Muscle layer of duodenum (tissue), 2 donors: ENCODE results near the gene SLC5A9.

Experiments used
- H3K27ac ChIP-seq: one replicate; pipeline ENCODE4 v1.7.0; 2013; ENCODE audit warnings: mild to moderate bottlenecking, low read length
- H3K27me3 ChIP-seq: one replicate; pipeline ENCODE4 v1.7.0; 2013; ENCODE audit warnings: low read depth, mild to moderate bottlenecking, control low read depth, low read length
- H3K36me3 ChIP-seq, 2 donors: one replicate each; pipeline ENCODE4 v1.7.0; 2013; ENCODE audit warnings: low read length in 2 of 2, control low read depth in 1 of 2, mild to moderate bottlenecking in 1 of 2; ENCODE audit not compliant: insufficient read depth in 2 of 2, control insufficient read depth in 1 of 2
- H3K4me1 ChIP-seq, 2 donors: one replicate each; pipeline ENCODE4 v1.7.0; 2013; ENCODE audit warnings: low read length in 2 of 2, mild to moderate bottlenecking in 2 of 2, control low read depth in 1 of 2, moderate library complexity in 1 of 2; ENCODE audit not compliant: insufficient read depth in 2 of 2, control insufficient read depth in 1 of 2
- H3K4me3 ChIP-seq, 2 donors: one replicate each; pipeline ENCODE4 v1.7.0; 2013; ENCODE audit warnings: low read length in 2 of 2, low read depth in 1 of 2, mild to moderate bottlenecking in 1 of 2
- H3K9me3 ChIP-seq, 2 donors: one replicate each; pipeline ENCODE4 v1.7.0; 2013; ENCODE audit warnings: low read length in 2 of 2, control low read depth in 1 of 2, mild to moderate bottlenecking in 1 of 2; ENCODE audit not compliant: control insufficient read depth in 1 of 2
- donor health status: healthy.

Gene SLC5A9

DNA sequence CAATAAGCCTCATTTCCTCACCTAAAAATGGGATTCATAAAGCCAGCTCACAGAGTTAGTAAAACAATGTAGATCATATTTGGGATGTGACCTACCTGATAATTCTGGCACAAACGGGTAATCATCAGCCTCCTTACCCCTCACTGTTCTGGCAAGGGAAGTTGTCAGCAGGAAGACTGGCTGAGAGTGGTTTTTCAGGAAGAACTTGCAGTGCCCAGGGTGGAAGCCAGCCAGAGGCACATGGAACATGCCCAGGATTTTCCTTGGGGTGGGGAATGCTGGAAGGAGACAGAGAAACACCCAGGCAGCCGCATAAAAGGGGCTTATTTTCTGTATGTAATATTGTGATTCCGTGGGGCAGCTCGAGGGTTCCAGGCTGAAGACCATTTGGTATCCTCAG lies 7.7 kb upstream of the SLC5A9 start:
- H3K4me1 ChIP-seq, result no peaks in the 10 kb centered on the region
- no peaks in the 10 kb centered on the region for H3K9me3 ChIP-seq
- H3K27ac ChIP-seq, result no peak overlapping the region
- H3K36me3 ChIP-seq, result no peaks in the 10 kb centered on the region
- no peaks in the 10 kb centered on the region for H3K27me3 ChIP-seq
- H3K4me3 ChIP-seq, result no peak overlapping the region

GRCh38 chr1:48215222-48215621 lies 7.3 kb upstream of the SLC5A9 start:
- no peaks in the 10 kb centered on the region for H3K36me3 ChIP-seq
- no peaks in the 10 kb centered on the region for H3K27me3 ChIP-seq
- H3K27ac ChIP-seq, result no peak overlapping the region
- H3K4me3 ChIP-seq, result no peak overlapping the region
- no peaks in the 10 kb centered on the region for H3K9me3 ChIP-seq
- no peaks in the 10 kb centered on the region for H3K4me1 ChIP-seq

GRCh38 chr1:48215889-48216288 lies 6.6 kb upstream of the SLC5A9 start:
- Histone ChIP-seq H3K27me3 (no peaks in the 10 kb centered on the region), H3K27ac (no peak overlapping the region), H3K9me3 (no peaks in the 10 kb centered on the region), H3K4me1 (no peaks in the 10 kb centered on the region), H3K4me3 (no peak overlapping the region), H3K36me3 (no peaks in the 10 kb centered on the region)

GRCh38 chr1:48216313-48216712 lies 6.2 kb upstream of the SLC5A9 start:
- H3K4me3 ChIP-seq, result no peak overlapping the region
- H3K9me3 ChIP-seq, result no peaks in the 10 kb centered on the region
- no peaks in the 10 kb centered on the region for H3K4me1 ChIP-seq
- no peaks in the 10 kb centered on the region for H3K27me3 ChIP-seq
- H3K27ac ChIP-seq, result no peak overlapping the region
- H3K36me3 ChIP-seq, result no peaks in the 10 kb centered on the region

- no peaks in the 10 kb centered on the region for H3K4me1 ChIP-seq
- H3K36me3 ChIP-seq, result no peaks in the 10 kb centered on the region
- H3K27me3 ChIP-seq, result no peaks in the 10 kb centered on the region
- no peak overlapping the region for H3K4me3 ChIP-seq
- H3K9me3 ChIP-seq, result no peaks in the 10 kb centered on the region
- no peak overlapping the region for H3K27ac ChIP-seq
Measured at GRCh38 chr1:48216941-48217340, 5.6 kb upstream of the SLC5A9 start.

GRCh38 chr1:48217856-48218255 lies 4.7 kb upstream of the SLC5A9 start:
- Histone ChIP-seq H3K27me3 (no peaks in the 10 kb centered on the region), H3K27ac (no peak overlapping the region), H3K4me3 (no peak overlapping the region), H3K4me1 (no peaks in the 10 kb centered on the region), H3K36me3 (no peaks in the 10 kb centered on the region), H3K9me3 (no peaks in the 10 kb centered on the region)

GRCh38 chr1:48219803-48220202 lies 2.7 kb upstream of the SLC5A9 start:
- H3K27me3 ChIP-seq, result no peaks in the 10 kb centered on the region
- no peaks in the 10 kb centered on the region for H3K36me3 ChIP-seq
- no peaks in the 10 kb centered on the region for H3K4me1 ChIP-seq
- no peaks in the 10 kb centered on the region for H3K9me3 ChIP-seq
- H3K4me3 ChIP-seq, result no peak overlapping the region
- no peak overlapping the region for H3K27ac ChIP-seq

- Histone ChIP-seq H3K27ac (no peak overlapping the region), H3K27me3 (no peaks in the 10 kb centered on the region), H3K36me3 (no peaks in the 10 kb centered on the region), H3K4me1 (no peaks in the 10 kb centered on the region), H3K9me3 (no peaks in the 10 kb centered on the region), H3K4me3 (no peak overlapping the region)
Measured at GRCh38 chr1:48221122-48221521, 1.4 kb upstream of the SLC5A9 start.

- Histone ChIP-seq H3K36me3 (no peaks in the 10 kb centered on the region), H3K27ac (no peak overlapping the region), H3K9me3 (no peaks in the 10 kb centered on the region)
Measured at GRCh38 chr1:48221657-48222056, 859 bp upstream of the SLC5A9 start.

GRCh38 chr1:48223366-48224240 lies 1.1 kb downstream of the SLC5A9 start:
- no peaks in the 10 kb centered on the region for H3K36me3 ChIP-seq
- H3K27me3 ChIP-seq, result no peaks in the 10 kb centered on the region
- no peaks in the 10 kb centered on the region for H3K4me1 ChIP-seq
- no peaks in the 10 kb centered on the region for H3K9me3 ChIP-seq
- no peak overlapping the region for H3K4me3 ChIP-seq
- H3K27ac ChIP-seq, result no peak overlapping the region

More at GRCh38 chr1:48221657-48222056, 859 bp upstream of the SLC5A9 start:
- Histone ChIP-seq H3K4me1 (no peaks in the 10 kb centered on the region), H3K27me3 (no peaks in the 10 kb centered on the region), H3K4me3 (no peak overlapping the region)

DNA sequence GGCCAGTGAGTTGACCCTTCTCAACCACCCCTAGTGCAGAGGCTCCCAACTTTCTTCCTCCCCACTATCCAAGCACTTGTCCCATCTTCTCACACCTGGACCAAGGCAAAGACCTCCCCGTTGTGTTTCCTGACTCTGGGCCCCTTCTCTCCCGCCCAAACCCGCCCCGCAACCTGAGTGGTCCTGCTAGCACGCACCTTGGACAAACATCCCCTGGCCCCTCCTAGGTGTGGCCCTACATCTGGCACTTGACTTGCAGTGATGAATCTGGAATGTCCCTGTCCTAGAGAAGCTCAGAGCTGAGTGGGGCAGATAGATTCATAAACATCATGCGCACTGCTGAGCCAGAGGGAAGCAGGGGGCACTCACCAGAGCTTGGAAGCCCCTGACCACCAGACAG lies 2.3 kb downstream of the SLC5A9 start:
- H3K9me3 ChIP-seq, result no peaks in the 10 kb centered on the region
- no peak overlapping the region for H3K27ac ChIP-seq
- no peaks in the 10 kb centered on the region for H3K36me3 ChIP-seq
- no peaks in the 10 kb centered on the region for H3K4me1 ChIP-seq
- H3K4me3 ChIP-seq, result no peak overlapping the region
- no peaks in the 10 kb centered on the region for H3K27me3 ChIP-seq

DNA sequence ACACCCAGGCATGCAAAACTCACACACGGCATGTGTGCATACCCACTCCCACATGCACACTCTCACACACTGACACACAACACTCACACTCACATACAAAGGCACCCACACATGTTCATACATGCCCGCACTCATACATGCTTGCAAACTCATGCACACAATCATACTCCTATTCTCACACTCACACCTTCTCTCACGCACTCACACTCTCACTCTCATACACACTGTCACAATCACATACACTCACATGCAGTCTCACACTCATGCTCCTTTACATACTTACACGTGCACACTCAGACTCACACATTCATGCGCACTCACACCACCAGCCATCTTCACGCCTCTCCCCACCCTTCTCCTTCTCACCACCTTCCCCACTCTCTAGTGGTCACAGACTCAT lies 3.1 kb downstream of the SLC5A9 start:
- Histone ChIP-seq H3K9me3 (no peaks in the 10 kb centered on the region), H3K4me3 (no peak overlapping the region), H3K4me1 (no peaks in the 10 kb centered on the region), H3K27ac (no peak overlapping the region), H3K36me3 (no peaks in the 10 kb centered on the region), H3K27me3 (no peaks in the 10 kb centered on the region)
